SK-N-MC (cell line): ENCODE data around the gene FAS.

Experiments
- EZH2 ChIP-seq: fragments of 200-600 bp; sonication (generic); IDR thresholded peaks from one replicate; pipeline ENCODE4 v1.6.1; 2017; ENCODE audit warnings: antibody characterized with exemption
- FOXP2 ChIP-seq: optimal IDR thresholded peaks from 2 replicates; pipeline ENCODE3; 2011; ENCODE audit warnings: mild to moderate bottlenecking, moderate library complexity; ENCODE audit not compliant: insufficient read depth; ENCODE audit errors: extremely low read length, control extremely low read depth
- POLR2AphosphoS5 ChIP-seq: IDR thresholded peaks from 2 replicates; pipeline ENCODE4 v1.6.1; 2012; ENCODE audit warnings: mild to moderate bottlenecking, low read depth, low read length, borderline replicate concordance

DNA sequence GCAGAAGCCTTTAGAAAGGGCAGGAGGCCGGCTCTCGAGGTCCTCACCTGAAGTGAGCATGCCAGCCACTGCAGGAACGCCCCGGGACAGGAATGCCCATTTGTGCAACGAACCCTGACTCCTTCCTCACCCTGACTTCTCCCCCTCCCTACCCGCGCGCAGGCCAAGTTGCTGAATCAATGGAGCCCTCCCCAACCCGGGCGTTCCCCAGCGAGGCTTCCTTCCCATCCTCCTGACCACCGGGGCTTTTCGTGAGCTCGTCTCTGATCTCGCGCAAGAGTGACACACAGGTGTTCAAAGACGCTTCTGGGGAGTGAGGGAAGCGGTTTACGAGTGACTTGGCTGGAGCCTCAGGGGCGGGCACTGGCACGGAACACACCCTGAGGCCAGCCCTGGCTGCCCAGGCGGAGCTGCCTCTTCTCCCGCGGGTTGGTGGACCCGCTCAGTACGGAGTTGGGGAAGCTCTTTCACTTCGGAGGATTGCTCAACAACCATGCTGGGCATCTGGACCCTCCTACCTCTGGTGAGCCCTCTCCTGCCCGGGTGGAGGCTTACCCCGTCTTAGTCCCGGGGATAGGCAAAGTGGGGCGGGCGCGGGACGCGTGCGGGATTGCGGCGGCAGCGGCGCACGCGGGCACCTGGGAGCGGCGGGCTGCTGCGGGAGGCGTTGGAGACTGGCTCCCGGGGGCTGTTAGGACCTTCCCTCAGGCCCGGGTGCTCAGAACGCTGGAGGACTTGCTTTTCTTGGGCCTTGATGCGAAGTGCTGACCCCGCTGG, at the start of gene FAS:
- TF ChIP-seq EZH2 (no peak), POLR2AphosphoS5 (no peak), FOXP2 (no peak)
